AG04449 (cell line): Measurements from ENCODE around the gene NPAS3.

Source experiments
- CTCF ChIA-PET: fragments of 350-600 bp; formaldehyde crosslinking; extraction: SDS; loops from one replicate; lab custom pipeline; 2021; ENCODE audit warnings: antibody characterized with exemption; lab: Yijun Ruan, JAX
- POLR2A ChIA-PET: fragments of 400-600, 350-600 bp; formaldehyde crosslinking; extraction: SDS; loops from one replicate; lab custom pipeline; 2020; ENCODE audit warnings: antibody characterized with exemption, inconsistent platforms; lab: Yijun Ruan, JAX
- DNase-seq: peaks from one replicate; pipeline ENCODE4 v3.0.0-alpha.2; 2010; ENCODE audit warnings: low read depth, low spot score
- H3K4me3 ChIP-seq: 2 replicates; pipeline ENCODE4 v1.5.1; 2011; ENCODE audit warnings: low read depth, mild to moderate bottlenecking, control low read depth, low read length
- CTCF ChIP-seq: IDR thresholded peaks from one replicate; pipeline ENCODE4 v1.5.1; 2011; ENCODE audit warnings: mild to moderate bottlenecking, moderate library complexity, low read length, control low read depth, inconsistent platforms; ENCODE audit not compliant: insufficient read depth; ENCODE audit errors: missing control alignments

NPAS3 gene

GRCh38 chr14:33570694-33571310, 632.1 kb downstream of the NPAS3 start:
- CTCF ChIA-PET, result no interaction called here
- no peak for DNase-seq
- POLR2A ChIA-PET, result no interaction called here
- H3K4me3 ChIP-seq, result no peak overlapping the region
- no peak for TF ChIP-seq CTCF

GRCh38 chr14:33573301-33573880, 634.7 kb downstream of the NPAS3 start:
- H3K4me3 ChIP-seq, result no peak overlapping the region
- ChIA-PET CTCF (no interaction called here), POLR2A (no interaction called here)
- no peak for DNase-seq
- no peak for TF ChIP-seq CTCF

- no peak for TF ChIP-seq CTCF
- H3K4me3 ChIP-seq, result no peak overlapping the region
- DNase-seq, result no peak
- POLR2A ChIA-PET, result no interaction called here
- CTCF ChIA-PET, result interaction anchor here (0.9 to 1.4 kb wide), 2 partner anchors 15 to 217 kb away, joined by 3 read pairs; no protein-coding TSS in a partner anchor
These were observed 637.3 kb downstream of the NPAS3 start for GRCh38 chr14:33576014-33576413.

- no peak overlapping the region for H3K4me3 ChIP-seq
- no peak for TF ChIP-seq CTCF
- CTCF ChIA-PET, result no interaction called here
- no peak for DNase-seq
- POLR2A ChIA-PET, result no interaction called here
These were observed 640.0 kb downstream of the NPAS3 start for GRCh38 chr14:33578461-33579216.

GRCh38 chr14:33580231-33580749, 641.6 kb downstream of the NPAS3 start:
- H3K4me3 ChIP-seq, result no peak overlapping the region
- no peak for DNase-seq
- ChIA-PET CTCF (no interaction called here), POLR2A (no interaction called here)
- TF ChIP-seq CTCF, result no peak

- no peak for DNase-seq
- ChIA-PET CTCF (no interaction called here), POLR2A (no interaction called here)
- no peak for TF ChIP-seq CTCF
- no peak overlapping the region for H3K4me3 ChIP-seq
These were observed 642.2 kb downstream of the NPAS3 start for GRCh38 chr14:33580841-33581240.
